ENCODE results near the gene ZNF423. TPM values are rescaled to one million over a fixed set of nuclear protein-coding genes. Genes with fewer than 3 reads are reported as not detected.

Gene ZNF423
- total RNA-seq, 2 donors from 2014 or later = 4.7 to 7.3 TPM

DNA sequence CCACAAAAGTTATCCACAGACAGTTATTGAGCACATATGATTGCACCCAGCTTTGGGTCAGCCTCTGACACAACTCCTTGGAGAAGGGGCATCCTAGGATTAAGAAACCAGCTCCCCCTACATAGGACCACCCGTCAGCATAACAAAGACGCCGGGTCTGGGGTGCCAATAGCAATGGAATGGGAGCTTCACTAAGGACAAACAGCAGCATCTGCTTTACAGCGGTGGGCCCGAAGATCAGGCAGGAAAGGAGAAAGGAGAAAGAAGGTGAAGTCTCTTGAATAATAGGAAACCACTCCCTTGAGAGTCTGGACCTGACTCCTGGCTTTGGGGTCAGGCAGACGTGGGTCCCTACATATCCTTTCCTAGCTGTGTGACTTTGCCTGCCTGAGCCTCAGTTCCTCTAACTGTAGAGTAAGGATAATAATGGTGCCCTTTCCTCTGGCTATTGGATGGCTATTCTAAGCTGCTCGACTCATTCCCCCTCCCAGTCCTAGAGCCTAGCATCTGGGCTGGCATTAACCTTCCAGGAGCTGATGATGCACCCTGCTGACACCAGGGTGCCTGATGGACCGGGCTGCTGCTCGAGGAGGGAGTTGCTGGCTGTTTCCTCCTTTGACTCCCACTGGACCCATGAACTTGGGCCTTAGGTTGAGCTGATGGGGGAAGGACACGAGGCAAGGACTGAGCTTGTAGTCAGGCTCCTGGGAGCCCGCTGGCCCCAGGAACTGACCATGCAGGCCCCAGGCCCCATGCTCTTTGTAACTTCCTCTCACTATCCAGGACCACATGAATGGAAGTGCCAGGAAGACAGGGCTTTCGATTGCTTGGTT is 388.2 kb downstream of the ZNF423 start:
- Histone ChIP-seq H3K27ac (no peak overlapping the region), H3K36me3 (no peaks in the 10 kb centered on the region), H3K4me1 (no peaks in the 10 kb centered on the region), H3K27me3 (no peaks in the 10 kb centered on the region), H3K9ac (ENCODE audit: low read depth in 2 of 2, low read length in 2 of 2) (no peak overlapping the region), H3K4me3 (no peak overlapping the region), H3K9me3 (no peaks in the 10 kb centered on the region)
- intact Hi-C loops (cut with DNase I) = no loop called here
- TF ChIP-seq CTCF (IDR thresholded peaks at IDR 0.05) = no peak
- DNase-seq = peak; percentile 9

- Histone ChIP-seq H3K4me1 (no peaks in the 10 kb centered on the region), H3K4me3 (no peak overlapping the region), H3K9ac (ENCODE audit: low read depth in 2 of 2, low read length in 2 of 2) (no peak overlapping the region), H3K27me3 (no peaks in the 10 kb centered on the region), H3K9me3 (no peaks in the 10 kb centered on the region), H3K36me3 (no peaks in the 10 kb centered on the region), H3K27ac (no peak overlapping the region)
- peak; percentile 9 for DNase-seq
- TF ChIP-seq CTCF (IDR thresholded peaks at IDR 0.05) = no peak
- intact Hi-C loops (cut with DNase I) = no loop called here
These were observed 389.0 kb downstream of the ZNF423 start for GRCh38 chr16:49466881-49467280.

DNA sequence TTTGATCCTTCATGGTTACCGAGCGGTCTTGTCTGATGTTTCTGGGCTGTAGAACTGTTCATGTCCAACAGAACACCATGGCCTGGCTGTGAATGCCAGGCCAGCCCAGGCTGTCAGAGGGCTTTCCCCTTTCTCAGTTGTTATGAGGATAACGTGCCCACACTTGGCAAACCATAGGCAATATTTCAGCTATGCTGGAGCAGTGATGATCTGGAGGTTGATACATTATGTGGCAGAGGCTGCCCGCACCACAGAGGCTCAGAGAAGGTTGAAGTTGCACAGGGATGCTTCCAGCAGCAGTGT is 389.4 kb downstream of the ZNF423 start:
- Histone ChIP-seq H3K4me1 (no peaks in the 10 kb centered on the region), H3K9me3 (no peaks in the 10 kb centered on the region), H3K27me3 (no peaks in the 10 kb centered on the region), H3K9ac (ENCODE audit: low read depth in 2 of 2, low read length in 2 of 2) (no peak overlapping the region), H3K36me3 (no peaks in the 10 kb centered on the region), H3K27ac (no peak overlapping the region), H3K4me3 (no peak overlapping the region)
- TF ChIP-seq CTCF (IDR thresholded peaks at IDR 0.05) = no peak
- peak; percentile 7 for DNase-seq
- intact Hi-C loops (cut with DNase I) = no loop called here

GRCh38 chr16:49465661-49466528 is 390.0 kb downstream of the ZNF423 start:
- H3K9ac ChIP-seq (ENCODE audit: low read depth in 2 of 2, low read length in 2 of 2) = no peak overlapping the region
- DNase-seq = peak; percentile 8
- no peaks in the 10 kb centered on the region for H3K9me3 ChIP-seq
- H3K4me1 ChIP-seq = no peaks in the 10 kb centered on the region
- H3K4me3 ChIP-seq = no peak overlapping the region
- H3K36me3 ChIP-seq = no peaks in the 10 kb centered on the region
- no peak for TF ChIP-seq CTCF (IDR thresholded peaks at IDR 0.05)
- H3K27me3 ChIP-seq = no peaks in the 10 kb centered on the region
- no peak overlapping the region for H3K27ac ChIP-seq
- intact Hi-C loops (cut with DNase I) = no loop called here

DNA sequence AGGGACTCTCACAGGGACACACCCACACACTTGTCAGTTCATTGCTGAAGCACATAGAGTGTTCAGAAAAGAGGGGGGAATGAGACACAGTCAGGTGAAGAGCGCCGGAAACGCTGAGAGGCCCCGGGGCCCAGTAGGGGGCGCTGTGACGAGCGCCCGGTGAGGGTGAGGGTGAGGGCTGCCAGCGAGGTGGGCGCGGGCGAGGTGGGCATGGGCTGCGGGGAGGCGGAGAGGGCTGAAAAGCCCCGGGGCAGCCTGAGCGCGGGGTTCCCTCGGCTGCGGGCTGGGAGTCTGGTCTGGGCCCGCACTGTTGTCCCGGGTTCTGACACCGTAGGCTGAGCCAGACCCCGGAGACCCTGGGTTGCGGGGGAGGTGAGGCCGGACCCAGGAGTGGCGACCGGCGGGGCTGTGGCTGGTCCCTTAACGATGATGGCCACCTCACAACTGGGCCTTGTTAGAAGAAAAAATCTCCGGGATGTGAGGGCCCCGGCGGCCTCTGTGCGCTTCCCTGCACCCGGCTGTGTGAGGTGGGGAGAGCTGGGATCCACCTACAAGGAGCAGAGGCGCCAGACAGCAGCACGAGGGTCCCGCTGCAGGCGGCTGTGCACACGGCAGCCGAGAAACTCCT is 390.9 kb downstream of the ZNF423 start:
- no peaks in the 10 kb centered on the region for H3K4me1 ChIP-seq
- no peak overlapping the region for H3K27ac ChIP-seq
- peak; percentile 15 for DNase-seq
- TF ChIP-seq CTCF (IDR thresholded peaks at IDR 0.05) = peak; percentile 17
- intact Hi-C loops (cut with DNase I) = no loop called here
- no peak overlapping the region for H3K4me3 ChIP-seq
- H3K9ac ChIP-seq (ENCODE audit: low read depth in 2 of 2, low read length in 2 of 2) = no peak overlapping the region
- H3K36me3 ChIP-seq = no peaks in the 10 kb centered on the region
- H3K27me3 ChIP-seq = no peaks in the 10 kb centered on the region
- H3K9me3 ChIP-seq = no peaks in the 10 kb centered on the region
